Measurements from ENCODE around the gene PRR23A. TPM values are rescaled to one million over a fixed set of nuclear protein-coding genes. Genes with fewer than 3 reads are reported as not detected.

PRR23A gene
- total RNA-seq, 1 donor from 2014 or later = not detected

- DNase-seq (ENCODE audit: low spot score) = peak; percentile 14
- intact Hi-C loops (cut with DNase I) = loop anchor here (5.0 kb wide), 1 partner anchor 38 kb away; no protein-coding TSS in a partner anchor
Observed at GRCh38 chr3:138975351-138975750, 30.7 kb downstream of the PRR23A start.

DNA sequence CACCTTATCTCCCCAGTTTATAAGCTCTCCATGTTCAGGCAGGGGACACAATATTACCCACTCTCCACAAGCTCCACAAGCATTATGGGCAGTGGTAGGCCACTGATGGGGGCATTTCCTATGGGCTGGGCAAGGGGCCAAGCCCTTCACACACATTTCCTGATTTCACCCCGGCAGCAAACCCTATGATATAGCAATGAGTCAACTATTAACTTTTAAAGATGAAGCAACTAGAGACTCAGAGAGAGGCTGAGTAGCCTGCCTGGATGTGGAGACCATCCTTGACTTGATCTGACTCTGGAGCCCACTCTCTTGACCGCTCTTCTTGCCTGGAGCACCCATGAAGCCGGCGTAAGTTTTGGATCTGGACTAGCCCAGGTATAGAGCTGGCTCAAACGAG, 31.6 kb downstream of the PRR23A start:
- intact Hi-C loops (cut with DNase I) = no loop called here
- peak; percentile 31 for DNase-seq (ENCODE audit: low spot score)

DNA sequence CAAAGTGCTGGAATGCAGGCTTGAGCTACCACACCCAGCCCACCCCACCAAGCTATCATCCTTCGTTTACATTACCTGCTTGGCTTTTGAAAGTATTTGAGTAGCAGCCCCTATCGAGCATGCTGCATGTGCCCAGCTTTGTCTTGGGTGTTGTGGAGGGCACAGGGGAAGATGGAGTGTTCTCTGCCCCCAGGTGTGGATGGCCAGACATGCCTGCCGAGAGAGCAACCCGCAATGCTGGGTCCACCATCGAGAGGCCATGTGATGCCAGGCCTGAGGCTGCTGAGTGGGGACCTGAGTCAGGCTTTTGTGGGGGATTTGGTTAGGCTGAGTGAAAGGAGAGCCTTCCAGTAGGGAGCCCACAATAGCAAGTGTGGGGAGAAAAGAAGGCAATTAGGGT, 33.1 kb downstream of the PRR23A start:
- DNase-seq (ENCODE audit: low spot score) = peak; percentile 57
- intact Hi-C loops (cut with DNase I) = no loop called here

DNA sequence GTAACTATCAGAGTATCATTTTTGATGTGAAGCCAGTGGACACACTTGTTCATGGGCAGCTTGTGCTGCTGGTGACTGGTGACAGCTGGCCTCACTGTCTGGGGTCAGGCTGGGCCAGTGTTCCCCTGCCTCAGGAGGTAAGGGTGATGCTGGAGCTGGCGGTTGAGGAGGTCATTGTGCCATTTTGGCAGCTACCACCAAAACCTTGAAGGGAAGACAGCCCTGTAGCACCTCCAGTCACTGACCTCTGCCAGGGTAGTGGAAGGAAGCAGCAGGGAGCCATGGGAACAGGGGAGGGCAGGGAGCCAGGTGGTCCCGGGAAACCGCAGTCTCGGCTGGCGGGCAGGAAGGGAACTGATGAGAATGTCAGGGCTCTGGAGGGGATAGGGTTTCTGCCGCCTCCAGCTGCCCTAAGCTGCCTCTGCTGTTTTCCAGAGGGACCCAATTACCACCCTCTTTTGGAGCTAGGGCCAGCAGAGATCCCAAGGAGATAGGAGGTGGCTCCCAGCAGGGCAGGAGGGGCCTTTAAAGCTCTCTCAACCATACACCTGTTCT, 34.2 kb downstream of the PRR23A start:
- peak; percentile 51 for DNase-seq (ENCODE audit: low spot score)
- intact Hi-C loops (cut with DNase I) = no loop called here

DNA sequence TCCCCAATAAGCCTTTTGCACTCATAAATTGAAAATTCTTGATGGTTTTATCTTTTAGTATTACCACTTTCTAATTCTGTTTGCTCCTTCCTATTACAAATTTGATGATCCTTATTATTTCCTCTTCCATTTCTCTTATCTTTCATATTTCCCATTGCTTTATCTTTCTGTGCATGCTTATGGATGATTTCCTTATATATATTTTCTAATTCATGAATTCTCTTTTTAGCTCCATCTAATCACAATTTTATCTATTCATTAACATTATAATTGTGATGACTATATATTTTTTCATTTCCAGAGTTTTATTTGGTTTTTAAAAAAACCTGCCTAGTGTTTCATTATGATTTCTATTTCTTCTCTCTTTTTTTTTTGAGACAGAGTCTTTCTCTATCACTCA, 41.1 kb downstream of the PRR23A start:
- intact Hi-C loops (cut with DNase I) = no loop called here

GRCh38 chr3:138964264-138964663, 41.8 kb downstream of the PRR23A start:
- DNase-seq (ENCODE audit: low spot score) = no peak
- intact Hi-C loops (cut with DNase I) = no loop called here

More for the DNA sequence above, 41.1 kb downstream of the PRR23A start:
- no peak for DNase-seq (ENCODE audit: low spot score)

DNA sequence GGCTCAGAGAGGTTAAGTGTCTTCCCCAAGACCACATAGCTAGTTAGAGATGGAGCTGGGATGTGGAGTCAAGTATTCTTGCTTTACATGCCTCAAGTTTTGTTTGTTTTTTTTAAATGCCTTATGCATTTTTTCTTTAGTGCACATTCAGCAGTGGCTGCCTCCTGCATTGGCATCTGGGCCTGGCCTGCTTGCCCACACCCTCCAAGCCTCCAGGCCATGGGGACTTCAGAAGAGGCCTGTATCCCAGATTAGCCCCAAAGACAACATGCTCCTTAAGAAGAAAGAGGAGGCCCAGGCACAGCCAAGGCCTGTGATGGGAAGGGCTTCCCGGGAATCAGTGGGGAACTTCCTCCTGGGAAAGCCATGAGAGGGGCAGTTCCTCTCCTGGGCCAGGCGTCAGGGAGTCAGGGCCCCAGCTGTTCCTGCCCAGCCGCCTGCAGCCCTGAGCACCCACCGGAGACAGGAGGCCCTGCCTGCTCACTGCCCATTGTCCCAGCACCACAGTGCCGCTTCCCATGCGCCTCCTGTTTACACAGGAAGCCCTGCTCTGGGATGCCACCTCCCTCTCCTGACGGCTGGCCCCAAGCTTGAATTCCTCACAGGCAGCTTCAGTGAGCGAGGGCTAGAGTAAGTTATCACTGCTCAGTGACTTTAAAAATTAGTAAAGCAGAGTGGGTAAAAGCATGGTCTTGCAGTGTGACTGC, 43.1 kb downstream of the PRR23A start:
- DNase-seq (ENCODE audit: low spot score) = peak; percentile 61
- intact Hi-C loops (cut with DNase I) = no loop called here

- peak; percentile 66 for DNase-seq (ENCODE audit: low spot score)
- intact Hi-C loops (cut with DNase I) = no loop called here
Observed at GRCh38 chr3:138960417-138960852, 45.6 kb downstream of the PRR23A start.

Other genes starting within 250 kb of the PRR23A start
- gene PIK3CB, start 171.3 kb downstream of the PRR23A start, total RNA-seq = 26.1 TPM
- gene FOXL2, start 59.1 kb downstream of the PRR23A start, total RNA-seq = 0.11 TPM
- gene FOXL2NB, start 59.1 kb downstream of the PRR23A start, total RNA-seq = not detected
- gene PRR23B, start 14.7 kb upstream of the PRR23A start, total RNA-seq = not detected
- not detected for gene PRR23C, start 38.6 kb upstream of the PRR23A start, total RNA-seq

Data from cardiac septum (tissue), 1 donor.